H9 (cell line): ENCODE results near the gene FHIT. TPM values are rescaled to one million over a fixed set of nuclear protein-coding genes. Genes with fewer than 3 reads are reported as not detected.

Experiments
- DNase-seq: peaks from one replicate; pipeline ENCODE4 v3.0.0-alpha.2; 2017
- H2AFZ ChIP-seq: one replicate; pipeline ENCODE4 v1.6.1; 2013; ENCODE audit warnings: mild to moderate bottlenecking, low read length, control low read depth, moderate library complexity
- H2AK5ac ChIP-seq: 2 replicates; pipeline ENCODE4 v1.6.1; 2013; ENCODE audit warnings: low read length, control low read depth, mixed read lengths; ENCODE audit not compliant: insufficient read length
- H2BK120ac ChIP-seq: one replicate; pipeline ENCODE4 v1.6.1; 2013; ENCODE audit warnings: low read depth, mild to moderate bottlenecking, low read length, control low read depth, inconsistent platforms; ENCODE audit not compliant: poor library complexity, severe bottlenecking
- H2BK12ac ChIP-seq: 2 replicates; pipeline ENCODE4 v1.6.1; 2013; ENCODE audit warnings: low read length, control low read depth, mixed read lengths, low read depth; ENCODE audit not compliant: insufficient read length
- H2BK15ac ChIP-seq: 2 replicates; pipeline ENCODE4 v1.6.1; 2013; ENCODE audit warnings: low read depth, low read length, control low read depth
- H2BK20ac ChIP-seq: one replicate; pipeline ENCODE4 v1.6.1; 2013; ENCODE audit warnings: low read depth, mild to moderate bottlenecking, low read length, control low read depth, inconsistent platforms; ENCODE audit not compliant: poor library complexity, severe bottlenecking
- H2BK5ac ChIP-seq: 2 replicates; pipeline ENCODE4 v1.6.1; 2013; ENCODE audit warnings: low read length, control low read depth, mixed read lengths; ENCODE audit not compliant: insufficient read length
- H3K14ac ChIP-seq: 2 replicates; pipeline ENCODE4 v1.6.1; 2013; ENCODE audit warnings: low read length, control low read depth; ENCODE audit not compliant: insufficient read depth
- H3K18ac ChIP-seq: 2 replicates; pipeline ENCODE4 v1.6.1; 2013; ENCODE audit warnings: low read depth, mild to moderate bottlenecking, mixed read lengths, low read length, control low read depth; ENCODE audit not compliant: insufficient read length
- H3K23ac ChIP-seq: 2 replicates; pipeline ENCODE4 v1.6.1; 2013; ENCODE audit warnings: low read length, control low read depth, mixed read lengths, low read depth; ENCODE audit not compliant: insufficient read length
- H3K23me2 ChIP-seq: 2 replicates; pipeline ENCODE4 v1.6.1; 2013; ENCODE audit warnings: low read depth, mild to moderate bottlenecking, mixed read lengths, low read length, control low read depth; ENCODE audit not compliant: insufficient read length, poor library complexity, severe bottlenecking
- H3K27ac ChIP-seq: 2 replicates; pipeline ENCODE4 v1.5.1; 2013; ENCODE audit warnings: low read length, control low read depth, mixed read lengths, low read depth; ENCODE audit not compliant: insufficient read length
- H3K27me3 ChIP-seq: 2 replicates; pipeline ENCODE4 v1.6.1; 2013; ENCODE audit warnings: low read length, control low read depth, inconsistent platforms; ENCODE audit not compliant: insufficient read depth
- H3K4ac ChIP-seq: 2 replicates; pipeline ENCODE4 v1.6.1; 2013; ENCODE audit warnings: low read depth, mild to moderate bottlenecking, control low read depth, inconsistent platforms, low read length, moderate library complexity
- H3K4me1 ChIP-seq: 2 replicates; pipeline ENCODE4 v1.6.1; 2013; ENCODE audit warnings: low read length, control low read depth, inconsistent platforms; ENCODE audit not compliant: insufficient read depth
- H3K4me2 ChIP-seq: 2 replicates; pipeline ENCODE4 v1.6.1; 2013; ENCODE audit warnings: low read length, control low read depth, mixed read lengths; ENCODE audit not compliant: insufficient read length, insufficient read depth
- H3K56ac ChIP-seq: 2 replicates; pipeline ENCODE4 v1.6.1; 2013; ENCODE audit warnings: low read depth, mild to moderate bottlenecking, mixed read lengths, low read length, control low read depth; ENCODE audit not compliant: insufficient read length
- H3K79me1 ChIP-seq: 2 replicates; pipeline ENCODE4 v1.6.1; 2013; ENCODE audit warnings: low read depth, mild to moderate bottlenecking, moderate library complexity, low read length, control low read depth, inconsistent platforms; ENCODE audit not compliant: insufficient read depth, poor library complexity, severe bottlenecking
- H3K79me2 ChIP-seq: 2 replicates; pipeline ENCODE4 v1.6.1; 2013; ENCODE audit warnings: low read length, control low read depth, inconsistent platforms; ENCODE audit not compliant: insufficient read depth
- H3K9ac ChIP-seq: 2 replicates; pipeline ENCODE4 v1.6.1; 2013; ENCODE audit warnings: low read length, control low read depth, mixed read lengths; ENCODE audit not compliant: insufficient read length; ENCODE audit errors: extremely low read depth
- H3K9me3 ChIP-seq: one replicate; pipeline ENCODE4 v1.6.1; 2013; ENCODE audit warnings: low read depth, low read length, inconsistent platforms; ENCODE audit not compliant: control insufficient read depth
- H3T11ph ChIP-seq: one replicate; pipeline ENCODE4 v1.6.1; 2013; ENCODE audit warnings: mild to moderate bottlenecking, low read length, control low read depth, inconsistent platforms
- H4K20me1 ChIP-seq: one replicate; pipeline ENCODE4 v1.6.1; 2013; ENCODE audit not compliant: control insufficient read depth, insufficient read length, insufficient read depth
- H4K5ac ChIP-seq: 2 replicates; pipeline ENCODE4 v1.6.1; 2013; ENCODE audit warnings: low read depth, mild to moderate bottlenecking, mixed read lengths, low read length, control low read depth; ENCODE audit not compliant: insufficient read length
- H4K8ac ChIP-seq: replicated peaks from 2 replicates; pipeline ENCODE4 v1.6.1; 2013; ENCODE audit warnings: low read length, control low read depth, mixed read lengths, low read depth; ENCODE audit not compliant: insufficient read length
- H4K91ac ChIP-seq: 2 replicates; pipeline ENCODE4 v1.6.1; 2013; ENCODE audit warnings: low read depth, mild to moderate bottlenecking, moderate library complexity, mixed read lengths, low read length, control low read depth; ENCODE audit not compliant: insufficient read length
- H3K27ac Mint-ChIP-seq, 3 experiments: 2 replicates in 2 of 3; 3 replicates in 1 of 3; pipeline ENCODE4 v1.8.0; 2020 to 2021; ENCODE audit warnings: mixed read lengths in 3 of 3, mild to moderate bottlenecking in 1 of 3, moderate library complexity in 1 of 3
- H3K27me3 Mint-ChIP-seq: 2 replicates; pipeline ENCODE4 v1.8.0; 2021; ENCODE audit warnings: low read depth, mild to moderate bottlenecking, moderate library complexity, mixed read lengths
- H3K36me3 Mint-ChIP-seq, 3 experiments: 2 replicates in 2 of 3; 3 replicates in 1 of 3; pipeline ENCODE4 v1.8.0; 2020 to 2021; ENCODE audit warnings: low read depth in 3 of 3, mixed read lengths in 3 of 3; ENCODE audit not compliant: insufficient read depth in 1 of 3
- H3K4me1 Mint-ChIP-seq, 2 experiments: 2 replicates each; pipeline ENCODE4 v1.8.0; 2020; ENCODE audit warnings: mixed read lengths in 2 of 2
- H3K4me3 Mint-ChIP-seq, 2 experiments: 2 replicates in 1 of 2; 3 replicates in 1 of 2; pipeline ENCODE4 v1.8.0; 2020 to 2021; ENCODE audit warnings: mild to moderate bottlenecking in 2 of 2, mixed read lengths in 2 of 2, moderate library complexity in 1 of 2
- H3K9me3 Mint-ChIP-seq, 2 experiments: 2 replicates in 1 of 2; 3 replicates in 1 of 2; pipeline ENCODE4 v1.8.0; 2020; ENCODE audit warnings: mild to moderate bottlenecking in 2 of 2, mixed read lengths in 2 of 2, moderate library complexity in 1 of 2
- CTCF ChIP-seq: fragments of 200-600 bp; sonication (generic); conservative IDR thresholded peaks from 3 replicates; pipeline ENCODE4 v1.8.0; 2021; ENCODE audit warnings: antibody characterized with exemption, mild to moderate bottlenecking
- WGBS: extraction: QIAGEN DNeasy Blood & Tissue Kit; methylation state at CpG from one replicate; pipeline ENCODE4 v1.1.7; 2013; ENCODE audit warnings: missing lambda C conversion rate, low lambda C conversion rate, mixed read lengths; ENCODE audit not compliant: insufficient read length; ENCODE audit errors: extremely low coverage; 5-methylcytosine and 5-hydroxymethylcytosine counted together
- total RNA-seq: library from RNA; stranded (reverse); gene quantifications from 2 replicates; pipeline ENCODE4 v1.2.1, GENCODE V29; 2021

Gene FHIT
- total RNA-seq, 1 experiment from 2014 or later = 3.0 TPM

GRCh38 chr3:60276615-60277014, 974.6 kb downstream of the FHIT start:
- Histone ChIP-seq H3K18ac (no peak overlapping the region), H2BK12ac (no peak overlapping the region)

More at GRCh38 chr3:60276615-60277014, 974.6 kb downstream of the FHIT start:
- Histone ChIP-seq H3K27ac (no peak overlapping the region), H4K5ac (no peak overlapping the region), H3K56ac (no peak overlapping the region), H3K79me1 (no peaks in the 10 kb centered on the region), H4K8ac (no peak overlapping the region), H3K79me2 (no peaks in the 10 kb centered on the region), H2BK15ac (no peak overlapping the region), H4K20me1 (no peaks in the 10 kb centered on the region), H3K14ac (no peak overlapping the region), H2AFZ (no peak overlapping the region), H2BK120ac (no peak overlapping the region), H3K9me3 (no peaks in the 10 kb centered on the region), H2BK20ac (no peak overlapping the region), H4K91ac (no peak overlapping the region), H3K23me2 (no peaks in the 10 kb centered on the region), H3K4me2 (no peak overlapping the region), H3K23ac (no peak overlapping the region), H2AK5ac (no peak overlapping the region), H3K27me3 (no peaks in the 10 kb centered on the region), H3T11ph (no peak overlapping the region), H3K4me1 (no peaks in the 10 kb centered on the region), H3K9ac (no peak overlapping the region), H3K4ac (no peak overlapping the region), H2BK5ac (no peak overlapping the region)
- Mint-ChIP-seq H3K4me1 (no peaks in the 10 kb centered on the region), H3K4me3 (no peak overlapping the region), H3K27ac (no peak overlapping the region), H3K36me3 (peaks cover 0 to 5% (median 0%) of the 10 kb centered on the region in 3 experiments; a peak in 1 of 7 replicates), H3K27me3 (no peaks in the 10 kb centered on the region), H3K9me3 (no peaks in the 10 kb centered on the region; a peak in 1 of 5 replicates)
- TF ChIP-seq CTCF = no peak
- no peak for DNase-seq
- WGBS = no CpG with 5 or more reads among the region's 2 CpGs
